ENCODE results near the gene LRRC27.
"Not testable (repeated sequence)": the region's sequence is repeated elsewhere in the genome, so short reads cannot be mapped to it uniquely, and the experiment has no call there.

DNA sequence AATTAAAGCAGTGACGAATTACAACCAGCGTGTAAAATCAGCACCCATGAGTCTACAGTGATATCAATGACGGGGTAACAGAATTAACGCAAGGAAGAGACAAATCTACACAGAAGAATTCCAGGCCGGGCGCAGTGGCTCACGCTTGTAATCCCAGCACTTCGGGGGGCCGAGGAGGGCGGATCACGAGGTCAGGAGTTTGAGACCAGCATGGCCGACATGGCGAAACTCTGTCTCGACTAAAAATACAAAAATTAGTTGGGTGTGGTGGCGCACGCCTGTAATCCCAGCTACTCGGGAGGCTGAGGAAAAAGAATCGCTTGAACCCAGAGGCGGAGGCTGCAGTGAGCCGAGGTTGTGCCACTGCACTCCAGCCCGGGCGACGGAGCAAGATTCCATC is 36.5 kb upstream of the LRRC27 start:
- TF ChIP-seq, protein P1, sequence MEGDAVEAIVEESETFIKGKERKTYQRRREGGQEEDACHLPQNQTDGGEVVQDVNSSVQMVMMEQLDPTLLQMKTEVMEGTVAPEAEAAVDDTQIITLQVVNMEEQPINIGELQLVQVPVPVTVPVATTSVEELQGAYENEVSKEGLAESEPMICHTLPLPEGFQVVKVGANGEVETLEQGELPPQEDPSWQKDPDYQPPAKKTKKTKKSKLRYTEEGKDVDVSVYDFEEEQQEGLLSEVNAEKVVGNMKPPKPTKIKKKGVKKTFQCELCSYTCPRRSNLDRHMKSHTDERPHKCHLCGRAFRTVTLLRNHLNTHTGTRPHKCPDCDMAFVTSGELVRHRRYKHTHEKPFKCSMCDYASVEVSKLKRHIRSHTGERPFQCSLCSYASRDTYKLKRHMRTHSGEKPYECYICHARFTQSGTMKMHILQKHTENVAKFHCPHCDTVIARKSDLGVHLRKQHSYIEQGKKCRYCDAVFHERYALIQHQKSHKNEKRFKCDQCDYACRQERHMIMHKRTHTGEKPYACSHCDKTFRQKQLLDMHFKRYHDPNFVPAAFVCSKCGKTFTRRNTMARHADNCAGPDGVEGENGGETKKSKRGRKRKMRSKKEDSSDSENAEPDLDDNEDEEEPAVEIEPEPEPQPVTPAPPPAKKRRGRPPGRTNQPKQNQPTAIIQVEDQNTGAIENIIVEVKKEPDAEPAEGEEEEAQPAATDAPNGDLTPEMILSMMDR (IDR thresholded peaks at IDR 0.05; ENCODE audit: insufficient read depth, low read length, poor library complexity, severe bottlenecking) = not testable (repeated sequence)
- not testable (repeated sequence) for TF ChIP-seq EZH2phosphoT487 (conservative IDR thresholded peaks at IDR 0.05; ENCODE audit: low read length)

Measured in SU-DHL-6 (cell line).